Measurements from ENCODE around the gene CTSL. TPM values are rescaled to one million over a fixed set of nuclear protein-coding genes. Genes with fewer than 3 reads are reported as not detected.

The CTSL gene
- total RNA-seq, 3 donors from 2014 or later (not counting 1 experiment from before 2014, with no cell fraction given), result 1.2 to 4.4 (median 1.2) TPM

GRCh38 chr9:87712801-87713277 is 13.1 kb upstream of the CTSL start:
- Mint-ChIP-seq H3K27ac (peak overlapping the region in 1 of 2 donors; percentile 5), H3K4me1 (no peaks in the 10 kb centered on the region), H3K36me3 (no peaks in the 10 kb centered on the region), H3K9me3 (no peaks in the 10 kb centered on the region), H3K27me3 (ENCODE audit: low read depth in 2 of 2) (peaks cover 0 to 3% of the 10 kb centered on the region in 2 donors), H3K4me3 (no peak overlapping the region)
- Histone ChIP-seq H3K9me3 (ENCODE audit: control insufficient read depth, insufficient read depth, low read length) (no peaks in the 10 kb centered on the region), H3K27ac (ENCODE audit: low read length) (no peak overlapping the region), H3K4me1 (ENCODE audit: control insufficient read depth, insufficient read depth, low read length) (no peaks in the 10 kb centered on the region), H3K4me3 (ENCODE audit: low read length) (no peak overlapping the region), H3K36me3 (ENCODE audit: control insufficient read depth, insufficient read depth, low read length) (no peaks in the 10 kb centered on the region), H3K27me3 (ENCODE audit: control insufficient read depth, insufficient read depth, low read length) (no peaks in the 10 kb centered on the region)
- 96% methylated on average over 6 of the region's 6 CpGs for WGBS (ENCODE audit: insufficient coverage)
- ATAC-seq, result peak in 1 of 3 donors; percentile 41
- no peak for DNase-seq
- TF ChIP-seq, protein P1, sequence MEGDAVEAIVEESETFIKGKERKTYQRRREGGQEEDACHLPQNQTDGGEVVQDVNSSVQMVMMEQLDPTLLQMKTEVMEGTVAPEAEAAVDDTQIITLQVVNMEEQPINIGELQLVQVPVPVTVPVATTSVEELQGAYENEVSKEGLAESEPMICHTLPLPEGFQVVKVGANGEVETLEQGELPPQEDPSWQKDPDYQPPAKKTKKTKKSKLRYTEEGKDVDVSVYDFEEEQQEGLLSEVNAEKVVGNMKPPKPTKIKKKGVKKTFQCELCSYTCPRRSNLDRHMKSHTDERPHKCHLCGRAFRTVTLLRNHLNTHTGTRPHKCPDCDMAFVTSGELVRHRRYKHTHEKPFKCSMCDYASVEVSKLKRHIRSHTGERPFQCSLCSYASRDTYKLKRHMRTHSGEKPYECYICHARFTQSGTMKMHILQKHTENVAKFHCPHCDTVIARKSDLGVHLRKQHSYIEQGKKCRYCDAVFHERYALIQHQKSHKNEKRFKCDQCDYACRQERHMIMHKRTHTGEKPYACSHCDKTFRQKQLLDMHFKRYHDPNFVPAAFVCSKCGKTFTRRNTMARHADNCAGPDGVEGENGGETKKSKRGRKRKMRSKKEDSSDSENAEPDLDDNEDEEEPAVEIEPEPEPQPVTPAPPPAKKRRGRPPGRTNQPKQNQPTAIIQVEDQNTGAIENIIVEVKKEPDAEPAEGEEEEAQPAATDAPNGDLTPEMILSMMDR (IDR thresholded peaks at IDR 0.05), result no peak
- intact Hi-C loops (cut with micrococcal nuclease), result no loop called here

GRCh38 chr9:87713278-87713987 is 12.5 kb upstream of the CTSL start:
- DNase-seq (peak in 1 of 2 donors; percentile 23), ATAC-seq (peak; percentile 34 to 62 (median 37))
- TF ChIP-seq, protein P1 (IDR thresholded peaks at IDR 0.05), result no peak
- intact Hi-C loops (cut with micrococcal nuclease), result no loop called here
- Mint-ChIP-seq H3K4me3 (no peak overlapping the region), H3K4me1 (no peaks in the 10 kb centered on the region), H3K27ac (peak overlapping the region in 1 of 2 donors; percentile 5), H3K27me3 (ENCODE audit: low read depth in 2 of 2) (peaks cover 0 to 3% of the 10 kb centered on the region in 2 donors), H3K36me3 (no peaks in the 10 kb centered on the region), H3K9me3 (no peaks in the 10 kb centered on the region)
- Histone ChIP-seq H3K27ac (ENCODE audit: low read length) (no peak overlapping the region), H3K9me3 (ENCODE audit: control insufficient read depth, insufficient read depth, low read length) (no peaks in the 10 kb centered on the region), H3K36me3 (ENCODE audit: control insufficient read depth, insufficient read depth, low read length) (no peaks in the 10 kb centered on the region), H3K4me1 (ENCODE audit: control insufficient read depth, insufficient read depth, low read length) (no peaks in the 10 kb centered on the region), H3K27me3 (ENCODE audit: control insufficient read depth, insufficient read depth, low read length) (no peaks in the 10 kb centered on the region), H3K4me3 (ENCODE audit: low read length) (no peak overlapping the region)
- WGBS (ENCODE audit: insufficient coverage), result 70% methylated on average over 11 of the region's 11 CpGs

DNA sequence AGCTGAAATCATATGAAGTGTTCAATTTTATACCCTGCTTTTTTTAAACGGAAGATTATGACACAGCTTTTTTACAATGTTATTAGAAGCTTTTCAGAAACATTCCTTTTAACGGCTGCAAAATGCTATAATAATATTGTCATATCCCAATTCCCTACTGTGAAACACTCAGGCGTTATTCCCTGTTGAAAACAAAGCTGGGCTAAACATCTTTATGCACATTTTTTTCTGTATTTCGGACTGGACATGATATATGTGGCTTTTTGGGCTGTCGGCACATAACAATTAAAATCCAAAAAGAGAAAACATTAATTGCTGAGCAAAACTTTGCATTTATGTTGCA is 12.0 kb upstream of the CTSL start:
- no peaks in the 10 kb centered on the region for H3K27me3 ChIP-seq (ENCODE audit: control insufficient read depth, insufficient read depth, low read length)
- TF ChIP-seq, protein P1 (IDR thresholded peaks at IDR 0.05), result no peak
- H3K27ac Mint-ChIP-seq, result no peak overlapping the region
- H3K4me1 ChIP-seq (ENCODE audit: control insufficient read depth, insufficient read depth, low read length), result no peaks in the 10 kb centered on the region
- no peak overlapping the region for H3K27ac ChIP-seq (ENCODE audit: low read length)
- H3K9me3 ChIP-seq (ENCODE audit: control insufficient read depth, insufficient read depth, low read length), result no peaks in the 10 kb centered on the region
- H3K27me3 Mint-ChIP-seq (ENCODE audit: low read depth in 2 of 2), result peaks cover 0 to 3% of the 10 kb centered on the region in 2 donors
- H3K4me3 ChIP-seq (ENCODE audit: low read length), result no peak overlapping the region
- no peak overlapping the region for H3K4me3 Mint-ChIP-seq
- no peaks in the 10 kb centered on the region for H3K36me3 ChIP-seq (ENCODE audit: control insufficient read depth, insufficient read depth, low read length)
- intact Hi-C loops (cut with micrococcal nuclease), result no loop called here
- DNase-seq (no peak), ATAC-seq (no peak)
- 72% methylated on average over 5 of the region's 5 CpGs for WGBS (ENCODE audit: insufficient coverage)
- no peaks in the 10 kb centered on the region for H3K36me3 Mint-ChIP-seq
- H3K4me1 Mint-ChIP-seq, result no peaks in the 10 kb centered on the region
- no peaks in the 10 kb centered on the region for H3K9me3 Mint-ChIP-seq

DNA sequence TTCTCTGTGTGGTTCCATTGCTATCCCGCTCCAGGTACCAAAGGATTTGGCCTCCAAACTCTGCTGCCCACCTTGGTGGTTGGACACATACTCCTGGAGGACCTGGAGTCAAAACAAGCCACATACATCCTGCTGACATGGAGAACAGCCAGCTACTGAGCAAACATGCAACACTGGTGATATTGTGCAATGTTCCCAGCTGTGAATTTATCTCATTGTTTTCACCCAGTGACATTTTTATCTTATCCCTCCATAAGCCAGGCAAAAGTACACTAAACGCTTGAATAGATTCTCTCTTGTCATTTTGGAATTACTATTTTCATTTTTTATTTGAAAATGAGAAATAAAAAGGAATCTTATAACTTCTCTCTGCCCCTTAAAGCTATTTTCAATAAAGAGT is 11.1 kb upstream of the CTSL start:
- TF ChIP-seq, protein P1 (IDR thresholded peaks at IDR 0.05), result no peak
- Histone ChIP-seq H3K4me3 (ENCODE audit: low read length) (no peak overlapping the region), H3K36me3 (ENCODE audit: control insufficient read depth, insufficient read depth, low read length) (no peaks in the 10 kb centered on the region), H3K4me1 (ENCODE audit: control insufficient read depth, insufficient read depth, low read length) (no peaks in the 10 kb centered on the region), H3K9me3 (ENCODE audit: control insufficient read depth, insufficient read depth, low read length) (no peaks in the 10 kb centered on the region), H3K27me3 (ENCODE audit: control insufficient read depth, insufficient read depth, low read length) (no peaks in the 10 kb centered on the region), H3K27ac (ENCODE audit: low read length) (no peak overlapping the region)
- 100% methylated on average over 1 of the region's 2 CpGs for WGBS (ENCODE audit: insufficient coverage)
- peaks cover 0 to 3% of the 10 kb centered on the region in 2 donors for H3K27me3 Mint-ChIP-seq (ENCODE audit: low read depth in 2 of 2)
- no peak overlapping the region for H3K27ac Mint-ChIP-seq
- DNase-seq, result no peak
- no peak for ATAC-seq
- no peaks in the 10 kb centered on the region for H3K9me3 Mint-ChIP-seq
- H3K4me3 Mint-ChIP-seq, result no peak overlapping the region
- H3K4me1 Mint-ChIP-seq, result no peaks in the 10 kb centered on the region
- intact Hi-C loops (cut with micrococcal nuclease), result no loop called here
- H3K36me3 Mint-ChIP-seq, result no peaks in the 10 kb centered on the region
